Lower lobe of right lung (tissue), 2 donors: ENCODE measurements around the gene SLC39A1. TPM values are rescaled to one million over a fixed set of nuclear protein-coding genes. Genes with fewer than 3 reads are reported as not detected.
A peak's percentile ranks its signal among the peaks of the same experiment; 100 is the strongest.

Source experiments
- ATAC-seq, 2 donors: fragments of 200-7000 bp; cut with Tn5 transposase; one replicate each; pipeline ENCODE4 v1.9.1; 2020 to 2022; ENCODE audit warnings: mild to moderate bottlenecking in 2 of 2, moderate library complexity in 2 of 2
- DNase-seq: peaks from one replicate; pipeline ENCODE4 v3.0.0-alpha.2; 2020
- H3K27ac ChIP-seq: fragments of 200-600 bp; one replicate; pipeline ENCODE4 v1.8.0; 2022
- H3K27me3 ChIP-seq: fragments of 200-600 bp; one replicate; pipeline ENCODE4 v1.8.0; 2022; ENCODE audit warnings: low read depth
- H3K36me3 ChIP-seq: fragments of 200-600 bp; one replicate; pipeline ENCODE4 v1.8.0; 2022; ENCODE audit warnings: mild to moderate bottlenecking
- H3K4me1 ChIP-seq: fragments of 200-600 bp; one replicate; pipeline ENCODE4 v1.8.0; 2022
- H3K4me3 ChIP-seq: fragments of 200-600 bp; one replicate; pipeline ENCODE4 v1.8.0; 2022; ENCODE audit warnings: mild to moderate bottlenecking
- H3K9me3 ChIP-seq: fragments of 200-600 bp; one replicate; pipeline ENCODE4 v1.8.0; 2022
- intact Hi-C: fragments of 100-400 bp; cut with DNase I; formaldehyde crosslinking; loops from one replicate; pipeline ENCODE4 v1.11.0; 2022
- total RNA-seq: library from RNA; stranded (reverse); fragmentation: NEBNext Ultra II Directional; extraction: Animal tissue kit (Norgen Biotek cat#: 25700); gene quantifications from one replicate; pipeline ENCODE4 v1.2.1, GENCODE V29; 2021
- TF ChIP-seq, protein P1 (sequence below): fragments of 200-600 bp; IDR thresholded peaks from one replicate; pipeline ENCODE4 v1.8.0; 2022; ENCODE audit warnings: antibody characterized with exemption, mild to moderate bottlenecking
- donor health status: DM: no; HTN: yes; CAD: no; lungs with severe emphysema.

Gene SLC39A1
- total RNA-seq, 1 donor from 2014 or later, result 98.4 TPM

DNA sequence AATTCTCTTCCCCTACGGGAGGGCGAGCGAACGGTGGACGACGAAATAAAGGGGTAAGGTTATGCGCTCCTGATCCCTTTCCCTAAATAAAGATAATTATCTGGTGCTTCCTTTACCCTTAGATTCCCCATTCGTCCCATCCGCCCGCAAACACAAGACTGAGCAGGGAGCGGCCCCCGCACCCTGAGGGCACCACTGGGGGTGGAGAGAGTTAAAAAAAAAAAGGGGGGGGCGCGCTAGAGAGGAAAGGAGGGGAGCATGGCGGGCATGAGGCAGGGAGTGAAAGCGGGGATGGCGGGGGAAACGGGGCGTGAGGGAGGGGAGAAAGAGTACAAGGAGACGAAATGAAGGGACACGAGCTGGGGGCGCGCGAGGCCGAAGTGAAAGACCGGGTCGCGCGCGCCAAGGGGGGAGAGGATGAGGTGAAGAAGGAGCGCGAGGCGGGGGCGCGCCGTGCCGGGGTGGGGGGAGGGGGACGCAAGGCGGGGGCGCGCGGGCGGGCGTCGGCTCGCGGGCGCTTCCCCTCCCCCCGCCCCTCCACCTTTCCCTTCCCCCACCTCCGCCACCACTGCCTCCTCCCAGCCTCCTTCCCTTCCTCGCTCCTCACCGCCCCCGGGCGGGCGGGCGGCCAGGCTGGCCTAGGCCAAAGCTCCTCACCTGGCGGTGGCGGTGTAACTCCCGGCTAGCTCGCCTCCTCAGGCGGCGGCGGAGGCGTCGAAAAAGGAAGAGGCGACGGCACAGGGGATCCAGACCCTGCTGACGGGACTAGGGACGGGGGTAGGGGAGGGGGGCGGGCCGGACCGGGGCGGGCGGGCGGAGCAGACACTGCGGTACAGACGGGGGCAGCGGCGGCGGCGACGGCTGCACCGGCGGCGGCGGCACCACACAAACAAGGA, 41.0 kb downstream of the SLC39A1 start:
- H3K27ac ChIP-seq, result peak overlapping the region; percentile 83
- no peaks in the 10 kb centered on the region for H3K27me3 ChIP-seq
- H3K9me3 ChIP-seq, result no peaks in the 10 kb centered on the region
- H3K36me3 ChIP-seq, result peaks cover 11% of the 10 kb centered on the region
- DNase-seq (peak; percentile 68), ATAC-seq (peak; percentile 53 to 55)
- H3K4me1 ChIP-seq, result peaks cover 46% of the 10 kb centered on the region
- H3K4me3 ChIP-seq, result peak overlapping the region; percentile 78
- TF ChIP-seq, protein P1, sequence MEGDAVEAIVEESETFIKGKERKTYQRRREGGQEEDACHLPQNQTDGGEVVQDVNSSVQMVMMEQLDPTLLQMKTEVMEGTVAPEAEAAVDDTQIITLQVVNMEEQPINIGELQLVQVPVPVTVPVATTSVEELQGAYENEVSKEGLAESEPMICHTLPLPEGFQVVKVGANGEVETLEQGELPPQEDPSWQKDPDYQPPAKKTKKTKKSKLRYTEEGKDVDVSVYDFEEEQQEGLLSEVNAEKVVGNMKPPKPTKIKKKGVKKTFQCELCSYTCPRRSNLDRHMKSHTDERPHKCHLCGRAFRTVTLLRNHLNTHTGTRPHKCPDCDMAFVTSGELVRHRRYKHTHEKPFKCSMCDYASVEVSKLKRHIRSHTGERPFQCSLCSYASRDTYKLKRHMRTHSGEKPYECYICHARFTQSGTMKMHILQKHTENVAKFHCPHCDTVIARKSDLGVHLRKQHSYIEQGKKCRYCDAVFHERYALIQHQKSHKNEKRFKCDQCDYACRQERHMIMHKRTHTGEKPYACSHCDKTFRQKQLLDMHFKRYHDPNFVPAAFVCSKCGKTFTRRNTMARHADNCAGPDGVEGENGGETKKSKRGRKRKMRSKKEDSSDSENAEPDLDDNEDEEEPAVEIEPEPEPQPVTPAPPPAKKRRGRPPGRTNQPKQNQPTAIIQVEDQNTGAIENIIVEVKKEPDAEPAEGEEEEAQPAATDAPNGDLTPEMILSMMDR, result no peak
- intact Hi-C loops, result no loop called here

DNA sequence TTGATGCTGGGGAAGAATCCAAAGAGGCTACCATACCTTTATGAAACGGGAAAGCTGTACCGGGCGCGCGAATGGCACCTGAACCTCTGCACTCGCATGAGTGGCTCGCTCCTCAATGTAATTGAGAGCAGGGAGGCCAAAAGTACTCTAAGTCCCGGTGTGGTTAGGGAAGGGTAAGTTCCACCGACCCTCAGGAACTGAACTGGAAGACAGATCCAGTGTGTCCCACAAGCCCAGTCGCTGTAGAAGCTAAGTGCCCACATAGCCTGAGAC, 41.6 kb downstream of the SLC39A1 start:
- no peak for ATAC-seq
- TF ChIP-seq, protein P1, result no peak
- Histone ChIP-seq H3K4me3 (peak overlapping the region; percentile 78), H3K9me3 (no peaks in the 10 kb centered on the region), H3K4me1 (peaks cover 46% of the 10 kb centered on the region), H3K36me3 (peaks cover 11% of the 10 kb centered on the region), H3K27ac (peak overlapping the region; percentile 83), H3K27me3 (no peaks in the 10 kb centered on the region)
- no peak for DNase-seq
- intact Hi-C loops, result no loop called here

DNA sequence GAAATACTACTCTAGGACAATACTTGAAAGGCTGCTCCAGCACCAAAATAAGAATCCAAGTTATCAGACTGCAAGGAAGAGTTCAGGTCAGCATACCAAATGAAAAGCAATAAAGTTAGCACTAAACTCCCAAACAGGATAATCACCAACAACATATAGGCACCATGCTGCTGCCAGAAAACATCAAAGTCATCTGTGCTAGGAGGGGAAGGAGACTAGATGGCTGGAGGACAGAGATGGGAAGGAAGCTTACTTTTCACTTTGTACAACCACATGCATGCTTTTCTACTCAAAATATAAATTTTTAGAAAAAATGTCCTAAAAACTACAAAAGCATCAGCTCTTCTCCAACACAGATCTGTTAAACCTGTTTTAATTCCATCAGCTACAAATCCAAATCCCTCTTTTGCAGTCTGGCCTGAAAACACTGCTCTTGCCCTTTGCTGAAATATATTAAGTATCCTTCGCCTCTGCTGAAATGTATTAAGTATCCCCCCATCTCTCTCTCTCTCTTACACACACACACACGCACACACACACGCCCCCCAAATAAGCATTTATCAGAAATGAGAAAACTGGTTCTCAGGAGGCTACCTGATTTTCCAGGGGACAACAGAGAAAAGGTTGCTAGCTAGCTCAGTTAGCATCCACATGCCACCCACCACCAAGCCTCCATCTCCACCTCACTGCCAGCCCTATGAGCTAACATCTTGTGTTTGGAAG, 42.1 kb downstream of the SLC39A1 start:
- no peak for DNase-seq
- no peak for ATAC-seq
- Histone ChIP-seq H3K4me3 (peak overlapping the region; percentile 78), H3K27ac (peak overlapping the region; percentile 46), H3K4me1 (peaks cover 46% of the 10 kb centered on the region), H3K9me3 (no peaks in the 10 kb centered on the region), H3K27me3 (no peaks in the 10 kb centered on the region), H3K36me3 (peaks cover 14% of the 10 kb centered on the region)
- intact Hi-C loops, result no loop called here
- TF ChIP-seq, protein P1, result no peak

DNA sequence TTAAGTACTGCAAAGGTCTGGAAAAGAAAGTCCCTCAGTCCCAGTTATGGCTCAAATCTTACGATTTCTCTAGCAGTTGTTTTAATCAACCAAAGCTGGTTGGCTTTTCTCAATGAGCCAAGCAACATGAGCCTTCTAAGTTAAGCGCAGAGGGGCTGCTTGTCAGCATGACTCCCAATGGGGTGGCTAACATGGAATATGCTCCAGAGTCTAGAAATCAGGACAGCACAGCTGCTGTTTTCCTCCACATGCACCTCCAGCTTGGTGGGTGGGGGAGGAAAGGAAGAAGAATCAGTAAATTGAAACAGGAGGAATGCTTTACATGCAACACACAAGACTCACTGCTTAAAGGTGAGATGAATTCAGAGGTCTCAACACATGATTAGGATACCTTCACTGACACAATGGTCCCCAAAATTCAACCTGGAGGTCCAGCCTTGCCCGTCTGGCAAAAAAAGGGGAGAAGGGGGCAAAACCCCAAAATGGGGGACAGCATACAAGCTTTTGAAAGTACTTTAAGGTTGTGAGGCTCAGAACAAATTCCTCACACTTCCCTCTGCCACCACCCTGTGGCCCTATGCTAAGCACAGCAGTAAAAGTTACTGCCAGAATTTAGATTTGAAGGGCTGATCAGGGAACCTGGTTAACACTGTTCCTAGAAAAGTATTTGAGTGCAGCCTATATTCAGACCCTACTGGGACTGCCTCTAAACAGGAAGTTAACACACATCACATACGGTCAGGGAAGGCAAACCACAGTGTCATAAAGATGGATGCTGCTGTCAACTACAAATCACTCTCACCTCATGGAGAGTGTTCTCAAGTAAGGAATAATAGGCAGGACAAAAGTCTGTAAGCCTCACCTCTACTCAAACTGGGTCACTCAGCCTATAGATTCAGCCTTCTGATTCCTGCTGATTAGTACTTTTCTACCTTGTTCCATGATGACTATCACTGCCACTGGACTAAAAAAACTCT, 43.2 kb downstream of the SLC39A1 start:
- intact Hi-C loops, result no loop called here
- Histone ChIP-seq H3K4me1 (peaks cover 46% of the 10 kb centered on the region), H3K36me3 (peaks cover 21% of the 10 kb centered on the region), H3K27me3 (no peaks in the 10 kb centered on the region), H3K27ac (peak overlapping the region; percentile 46), H3K9me3 (no peaks in the 10 kb centered on the region), H3K4me3 (no peak overlapping the region)
- ATAC-seq (no peak), DNase-seq (no peak)
- TF ChIP-seq, protein P1, result no peak

DNA sequence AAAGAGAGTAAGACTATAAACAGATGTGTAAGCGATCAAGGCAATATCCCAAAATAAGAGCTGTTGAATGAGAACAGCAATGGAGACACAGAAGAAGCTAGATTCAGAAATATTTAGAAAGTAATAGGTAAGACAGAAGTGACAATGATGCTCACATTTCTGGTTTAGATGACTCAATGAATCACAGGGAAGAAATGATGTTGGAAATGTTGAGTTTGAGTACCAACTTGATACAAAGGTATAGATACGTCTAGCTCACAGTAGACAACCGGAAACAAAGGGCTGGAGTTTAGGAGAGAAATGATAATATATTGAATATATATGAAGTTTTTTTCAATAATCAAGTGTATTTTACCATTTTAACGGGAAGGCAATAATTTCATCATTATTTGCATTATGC, 47.0 kb downstream of the SLC39A1 start:
- intact Hi-C loops, result no loop called here
- Histone ChIP-seq H3K9me3 (no peaks in the 10 kb centered on the region), H3K27ac (no peak overlapping the region), H3K36me3 (peaks cover 26% of the 10 kb centered on the region), H3K4me1 (peaks cover 32% of the 10 kb centered on the region), H3K27me3 (no peaks in the 10 kb centered on the region), H3K4me3 (no peak overlapping the region)
- TF ChIP-seq, protein P1, result no peak
- ATAC-seq (no peak), DNase-seq (no peak)
